ENCODE measurements around the gene PABPC3. TPM values are rescaled to one million over a fixed set of nuclear protein-coding genes. Genes with fewer than 3 reads are reported as not detected.

PABPC3 gene
- total RNA-seq, 4 donors from 2014 or later, result 0.07 to 0.17 (median 0.10) TPM; not detected in 1

- intact Hi-C loops (cut with DNase I; ENCODE audit: low total_unique reads), result no loop called here
- TF ChIP-seq POLR2A (IDR thresholded peaks at IDR 0.05) (no peak), CTCF (IDR thresholded peaks at IDR 0.05) (no peak)
- DNase-seq (ENCODE audit: low spot score in 2 of 2), result no peak
- H3K4me3 ChIP-seq (ENCODE audit: low read depth, poor library complexity, severe bottlenecking), result no peak overlapping the region
- 75 to 76% methylated on average over 5 of the region's 5 CpGs for WGBS, 2 donors
These were observed 45.1 kb downstream of the PABPC3 start for GRCh38 chr13:25141042-25141441.

- TF ChIP-seq CTCF (IDR thresholded peaks at IDR 0.05) (no peak), POLR2A (IDR thresholded peaks at IDR 0.05) (no peak)
- WGBS, 2 donors, result 67% methylated on average over 7 of the region's 7 CpGs
- no peak overlapping the region for H3K4me3 ChIP-seq (ENCODE audit: low read depth, poor library complexity, severe bottlenecking)
- no peak for DNase-seq (ENCODE audit: low spot score in 2 of 2)
- intact Hi-C loops (cut with DNase I; ENCODE audit: low total_unique reads), result no loop called here
These were observed 47.8 kb downstream of the PABPC3 start for GRCh38 chr13:25143706-25144105.

GRCh38 chr13:25147638-25148401, 51.9 kb downstream of the PABPC3 start:
- TF ChIP-seq CTCF (IDR thresholded peaks at IDR 0.05), result no peak
- TF ChIP-seq POLR2A (IDR thresholded peaks at IDR 0.05), result no peak
- intact Hi-C loops (cut with DNase I; ENCODE audit: low total_unique reads), result no loop called here
- 73 to 76% methylated on average over 4 of the region's 4 CpGs for WGBS, 2 donors
- DNase-seq (ENCODE audit: low spot score in 2 of 2), result no peak
- no peak overlapping the region for H3K4me3 ChIP-seq (ENCODE audit: low read depth, poor library complexity, severe bottlenecking)

GRCh38 chr13:25148402-25148771, 52.5 kb downstream of the PABPC3 start:
- DNase-seq (ENCODE audit: low spot score in 2 of 2), result no peak
- H3K4me3 ChIP-seq (ENCODE audit: low read depth, poor library complexity, severe bottlenecking), result no peak overlapping the region
- TF ChIP-seq POLR2A (IDR thresholded peaks at IDR 0.05) (no peak), CTCF (IDR thresholded peaks at IDR 0.05) (no peak)
- WGBS, 2 donors, result 91% methylated on average over 5 of the region's 5 CpGs
- intact Hi-C loops (cut with DNase I; ENCODE audit: low total_unique reads), result no loop called here

Other genes with a start within 250 kb of the PABPC3 start
- under 1 TPM in 3 of 4 donors, not detected in 1; 0.08 to 0.20 (median 0.13) TPM for gene AMER2, start 76.2 kb downstream of the PABPC3 start, total RNA-seq
- 10 to 100 TPM; 10.6 to 15.9 (median 14.3) TPM for gene MTMR6, start 191.4 kb downstream of the PABPC3 start, total RNA-seq
- 10 to 100 TPM; 39.3 to 56.5 (median 45.7) TPM for gene NUP58, start 205.5 kb downstream of the PABPC3 start, total RNA-seq

Data from lower leg skin (tissue), 4 donors.